Measurements from ENCODE around the gene DNAAF1. TPM values are rescaled to one million over a fixed set of nuclear protein-coding genes. Genes with fewer than 3 reads are reported as not detected.

The DNAAF1 gene
- total RNA-seq, 1 experiment from 2014 or later, result not detected

GRCh38 chr16:84178892-84179611, 33.9 kb downstream of the DNAAF1 start:
- no peaks in the 10 kb centered on the region for H3K9me3 ChIP-seq (ENCODE audit: low read depth, low read length, poor library complexity, severe bottlenecking)
- peaks cover 14% of the 10 kb centered on the region for H3K36me3 ChIP-seq (ENCODE audit: insufficient read depth, low read length, poor library complexity, severe bottlenecking)
- intact Hi-C loops (cut with micrococcal nuclease; ENCODE audit: unreplicated experiment), result loop anchor here (5.0 kb wide), 1 partner anchor 92 kb away; no protein-coding TSS in a partner anchor
- H3K27ac ChIP-seq (ENCODE audit: low read depth, low read length, poor library complexity, severe bottlenecking), result no peak overlapping the region
- CTCF ChIA-PET, result no interaction called here
- POLR2A ChIA-PET (ENCODE audit: low non-redundant PET), result no interaction called here
- BruUV-seq (replicated peaks), result no TSS peak
- H3K4me1 ChIP-seq (ENCODE audit: insufficient read depth, low read length, poor library complexity, severe bottlenecking), result no peaks in the 10 kb centered on the region
- TF ChIP-seq EZH2 (IDR thresholded peaks at IDR 0.05; ENCODE audit: borderline replicate concordance, low read depth, low read length, poor library complexity, severe bottlenecking) (no peak), CTCF (conservative IDR thresholded peaks at IDR 0.05; ENCODE audit: low read depth, low read length) (no peak)
- H3K27me3 ChIP-seq (replicated peaks; ENCODE audit: insufficient read depth, low read depth, low read length, poor library complexity), result no peaks in the 10 kb centered on the region
- H3K4me3 ChIP-seq (ENCODE audit: low read depth, low read length, poor library complexity, severe bottlenecking), result no peak overlapping the region
- DNase-seq (ENCODE audit: low spot score), result no peak

- POLR2A ChIA-PET (ENCODE audit: low non-redundant PET), result no interaction called here
- intact Hi-C loops (cut with micrococcal nuclease; ENCODE audit: unreplicated experiment), result loop anchor here (5.0 kb wide), 1 partner anchor 92 kb away; no protein-coding TSS in a partner anchor
- CTCF ChIA-PET, result no interaction called here
- no peaks in the 10 kb centered on the region for H3K9me3 ChIP-seq (ENCODE audit: low read depth, low read length, poor library complexity, severe bottlenecking)
- DNase-seq (ENCODE audit: low spot score), result no peak
- H3K4me1 ChIP-seq (ENCODE audit: insufficient read depth, low read length, poor library complexity, severe bottlenecking), result no peaks in the 10 kb centered on the region
- no TSS peak for BruUV-seq (replicated peaks)
- H3K36me3 ChIP-seq (ENCODE audit: insufficient read depth, low read length, poor library complexity, severe bottlenecking), result peaks cover 14% of the 10 kb centered on the region
- H3K27ac ChIP-seq (ENCODE audit: low read depth, low read length, poor library complexity, severe bottlenecking), result no peak overlapping the region
- TF ChIP-seq EZH2 (IDR thresholded peaks at IDR 0.05; ENCODE audit: borderline replicate concordance, low read depth, low read length, poor library complexity, severe bottlenecking) (no peak), CTCF (conservative IDR thresholded peaks at IDR 0.05; ENCODE audit: low read depth, low read length) (no peak)
- no peak overlapping the region for H3K4me3 ChIP-seq (ENCODE audit: low read depth, low read length, poor library complexity, severe bottlenecking)
- H3K27me3 ChIP-seq (replicated peaks; ENCODE audit: insufficient read depth, low read depth, low read length, poor library complexity), result no peaks in the 10 kb centered on the region
Measured at GRCh38 chr16:84179612-84180320, 34.7 kb downstream of the DNAAF1 start.

- Histone ChIP-seq H3K4me1 (ENCODE audit: insufficient read depth, low read length, poor library complexity, severe bottlenecking) (no peaks in the 10 kb centered on the region), H3K27me3 (replicated peaks; ENCODE audit: insufficient read depth, low read depth, low read length, poor library complexity) (no peaks in the 10 kb centered on the region), H3K9me3 (ENCODE audit: low read depth, low read length, poor library complexity, severe bottlenecking) (no peaks in the 10 kb centered on the region), H3K4me3 (ENCODE audit: low read depth, low read length, poor library complexity, severe bottlenecking) (no peak overlapping the region), H3K36me3 (ENCODE audit: insufficient read depth, low read length, poor library complexity, severe bottlenecking) (peaks cover 14% of the 10 kb centered on the region), H3K27ac (ENCODE audit: low read depth, low read length, poor library complexity, severe bottlenecking) (no peak overlapping the region)
- no peak for DNase-seq (ENCODE audit: low spot score)
- ChIA-PET POLR2A (ENCODE audit: low non-redundant PET) (no interaction called here), CTCF (no interaction called here)
- TF ChIP-seq EZH2 (IDR thresholded peaks at IDR 0.05; ENCODE audit: borderline replicate concordance, low read depth, low read length, poor library complexity, severe bottlenecking) (no peak), CTCF (conservative IDR thresholded peaks at IDR 0.05; ENCODE audit: low read depth, low read length) (no peak)
- intact Hi-C loops (cut with micrococcal nuclease; ENCODE audit: unreplicated experiment), result no loop called here
- no TSS peak for BruUV-seq (replicated peaks)
Measured at GRCh38 chr16:84180519-84181140, 35.5 kb downstream of the DNAAF1 start.
